ENCODE data around the gene KSR1.

KSR1 gene

GRCh38 chr17:27539794-27540317, 83.6 kb downstream of the KSR1 start:
- no peak for DNase-seq

GRCh38 chr17:27540318-27541101, 84.3 kb downstream of the KSR1 start:
- DNase-seq = no peak

GRCh38 chr17:27541301-27542023, 85.2 kb downstream of the KSR1 start:
- DNase-seq = no peak

- DNase-seq = no peak
Measured at GRCh38 chr17:27542841-27543463, 86.7 kb downstream of the KSR1 start.

GRCh38 chr17:27543464-27543856, 87.2 kb downstream of the KSR1 start:
- no peak for DNase-seq

GRCh38 chr17:27543958-27544349, 87.7 kb downstream of the KSR1 start:
- no peak for DNase-seq

GRCh38 chr17:27544350-27545131, 88.3 kb downstream of the KSR1 start:
- no peak for DNase-seq

- DNase-seq = peak; percentile 53
Measured at GRCh38 chr17:27545562-27546229, 89.4 kb downstream of the KSR1 start.

- no peak for DNase-seq
Measured at GRCh38 chr17:27546624-27547300, 90.5 kb downstream of the KSR1 start.

- DNase-seq = no peak
Measured at GRCh38 chr17:27547301-27547683, 91.0 kb downstream of the KSR1 start.

GRCh38 chr17:27548369-27548768, 92.1 kb downstream of the KSR1 start:
- no peak for DNase-seq

- DNase-seq = no peak
Measured at GRCh38 chr17:27549251-27549893, 93.1 kb downstream of the KSR1 start.

GRCh38 chr17:27550291-27550930, 94.2 kb downstream of the KSR1 start:
- DNase-seq = no peak

- peak; percentile 45 for DNase-seq
Measured at GRCh38 chr17:27550974-27551505, 94.8 kb downstream of the KSR1 start.

- DNase-seq = peak; percentile 32
Measured at GRCh38 chr17:27551701-27552248, 95.5 kb downstream of the KSR1 start.

- DNase-seq = no peak
Measured at GRCh38 chr17:27552276-27552732, 96.1 kb downstream of the KSR1 start.

GRCh38 chr17:27553019-27553511, 96.8 kb downstream of the KSR1 start:
- no peak for DNase-seq

- no peak for DNase-seq
Measured at GRCh38 chr17:27554152-27554551, 97.9 kb downstream of the KSR1 start.

- DNase-seq = no peak
Measured at GRCh38 chr17:27554911-27555310, 98.7 kb downstream of the KSR1 start.

GRCh38 chr17:27555339-27555738, 99.1 kb downstream of the KSR1 start:
- no peak for DNase-seq

Data from NCI-H2029 (cell line).